Left kidney (tissue), 2 donors: ENCODE results near the gene SLC35F3. TPM values are rescaled to one million over a fixed set of nuclear protein-coding genes. Genes with fewer than 3 reads are reported as not detected.
"Not testable (repeated sequence)": the region's sequence is repeated elsewhere in the genome, so short reads cannot be mapped to it uniquely, and the experiment has no call there.

Experiments used
- DNase-seq: peaks from one replicate; pipeline ENCODE4 v3.0.0-alpha.2; 2013
- polyA plus RNA-seq: library from polyadenylated mRNA; unstranded; fragments of 120-200 nt; gene quantifications from one replicate; pipeline ENCODE4 v1.2.1, GENCODE V29; 2013; ENCODE audit not compliant: insufficient read length

SLC35F3 gene
- polyA plus RNA-seq, 1 donor, result 0.55 TPM

- no peak for DNase-seq
Observed at GRCh38 chr1:234144901-234145300, 240.4 kb downstream of the SLC35F3 start.

- no peak for DNase-seq
Observed at GRCh38 chr1:234148350-234148749, 243.9 kb downstream of the SLC35F3 start.

DNA sequence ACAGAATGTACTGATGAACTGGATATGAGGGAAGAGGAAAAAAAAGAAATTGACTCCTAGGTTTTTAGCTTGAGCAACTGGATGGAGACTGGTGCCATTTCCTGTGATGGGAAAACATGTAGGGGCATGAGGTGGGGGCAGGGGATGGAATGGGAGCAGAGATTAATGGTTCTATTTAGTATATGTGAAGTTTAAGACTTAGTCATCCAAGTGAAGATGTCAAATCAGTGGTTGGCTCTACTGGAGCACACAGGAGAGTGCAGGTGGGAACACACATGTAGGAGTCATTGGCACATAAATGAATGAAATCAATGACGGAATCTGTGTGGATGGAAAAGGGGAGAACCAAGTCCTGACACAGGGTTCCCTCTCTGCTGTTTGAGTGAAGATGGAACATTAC lies 244.3 kb downstream of the SLC35F3 start:
- DNase-seq, result no peak

- no peak for DNase-seq
Observed at GRCh38 chr1:234149217-234149616, 244.7 kb downstream of the SLC35F3 start.

DNA sequence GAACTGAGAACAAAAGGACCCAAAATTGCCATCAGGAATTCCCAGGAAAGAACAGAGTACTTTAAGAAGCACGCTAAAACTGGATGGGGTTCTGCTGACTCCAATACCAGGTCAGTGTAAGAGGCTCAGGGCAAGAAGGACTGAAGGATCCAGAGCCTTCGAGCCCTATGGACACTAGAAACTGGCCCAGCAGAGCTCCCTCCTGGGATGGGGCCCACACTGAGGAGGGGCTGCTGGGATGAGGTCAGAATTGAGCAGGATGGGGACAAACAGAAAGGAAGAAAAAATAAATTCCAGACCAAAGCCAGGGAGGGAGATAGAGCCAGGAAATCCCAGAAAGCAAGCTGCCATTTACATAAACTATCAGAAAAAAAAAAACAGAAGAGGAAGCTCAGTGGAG lies 246.4 kb downstream of the SLC35F3 start:
- no peak for DNase-seq

DNA sequence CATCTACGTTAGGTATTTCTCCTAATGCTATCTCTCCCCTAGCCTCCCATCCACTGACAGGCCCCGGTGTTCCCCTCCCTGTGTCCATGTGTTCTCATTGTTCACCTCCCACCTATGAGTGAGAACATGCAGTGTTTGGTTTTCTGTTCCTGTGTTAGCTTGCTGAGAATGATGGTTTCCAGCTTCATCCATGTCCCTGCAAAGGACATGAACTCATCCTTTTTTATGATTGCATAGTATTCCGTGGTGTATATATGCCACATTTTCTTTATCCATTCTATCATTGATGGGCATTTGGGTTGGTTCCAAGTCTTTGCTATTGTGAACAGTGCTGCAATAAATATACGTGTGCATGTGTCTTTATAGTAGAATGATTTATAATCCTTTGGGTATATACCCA lies 247.9 kb downstream of the SLC35F3 start:
- not testable (repeated sequence) for DNase-seq

DNA sequence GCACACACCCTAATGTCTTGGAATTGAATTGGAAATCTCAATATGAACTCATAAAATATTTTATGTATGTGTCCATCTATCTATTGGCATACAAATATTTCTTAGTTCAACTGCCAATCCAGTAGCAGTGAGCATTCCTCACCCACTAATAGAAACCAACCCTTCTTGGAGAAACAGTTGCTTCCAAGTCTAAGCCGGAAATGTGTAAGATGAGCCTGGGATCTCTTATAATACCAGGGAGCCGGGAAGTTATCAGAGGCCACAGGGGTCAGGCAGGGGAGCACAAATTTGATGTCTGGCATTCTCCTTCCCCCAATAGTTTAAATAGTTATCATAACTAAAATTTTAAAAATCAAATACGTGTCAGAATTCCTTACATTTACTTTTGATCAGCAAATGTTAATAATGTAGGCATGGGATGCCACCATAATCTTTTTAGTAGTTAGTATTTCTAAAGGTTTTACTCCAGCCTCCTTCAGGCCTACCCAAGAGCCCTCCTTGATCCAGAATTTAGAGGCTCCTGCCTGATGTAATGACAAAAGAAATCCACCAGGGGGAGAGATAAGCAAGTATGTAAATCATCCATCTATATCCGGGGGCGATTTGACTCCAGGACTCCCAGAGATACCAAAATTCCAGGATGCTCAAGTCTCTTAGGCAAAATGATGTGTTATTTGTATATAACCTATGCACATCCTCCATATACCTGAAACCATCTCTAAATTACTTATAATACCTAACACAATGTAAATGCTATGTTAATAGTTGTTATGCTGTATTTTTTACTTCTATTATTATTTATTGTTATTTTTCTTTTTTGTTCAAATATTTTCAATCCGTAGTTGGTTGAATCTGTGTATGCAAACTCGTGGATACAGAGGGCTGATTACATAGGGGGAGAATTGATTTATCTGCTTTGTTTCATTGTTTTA lies 250.1 kb downstream of the SLC35F3 start:
- DNase-seq, result peak; percentile 25

DNA sequence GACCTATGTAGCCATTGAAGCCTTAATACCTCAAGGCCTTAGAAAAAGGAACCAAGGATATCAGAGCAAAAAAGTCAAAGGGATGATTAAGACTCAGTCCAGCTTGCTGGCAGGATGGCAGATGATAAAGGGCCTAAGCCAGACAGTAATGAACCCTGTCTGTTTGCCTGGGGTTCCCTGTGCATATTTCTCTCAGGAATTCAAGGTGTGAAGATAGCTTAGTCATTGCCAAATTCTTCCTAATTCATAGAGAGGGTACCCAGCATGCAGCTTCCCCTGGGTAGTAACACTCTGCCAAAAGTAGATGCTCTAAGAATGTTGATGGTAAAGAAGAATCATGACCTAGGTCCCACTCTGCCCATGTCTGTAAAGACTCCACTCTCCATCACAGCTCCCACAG lies 258.2 kb downstream of the SLC35F3 start:
- no peak for DNase-seq

GRCh38 chr1:234163267-234163919 lies 258.9 kb downstream of the SLC35F3 start:
- no peak for DNase-seq

DNA sequence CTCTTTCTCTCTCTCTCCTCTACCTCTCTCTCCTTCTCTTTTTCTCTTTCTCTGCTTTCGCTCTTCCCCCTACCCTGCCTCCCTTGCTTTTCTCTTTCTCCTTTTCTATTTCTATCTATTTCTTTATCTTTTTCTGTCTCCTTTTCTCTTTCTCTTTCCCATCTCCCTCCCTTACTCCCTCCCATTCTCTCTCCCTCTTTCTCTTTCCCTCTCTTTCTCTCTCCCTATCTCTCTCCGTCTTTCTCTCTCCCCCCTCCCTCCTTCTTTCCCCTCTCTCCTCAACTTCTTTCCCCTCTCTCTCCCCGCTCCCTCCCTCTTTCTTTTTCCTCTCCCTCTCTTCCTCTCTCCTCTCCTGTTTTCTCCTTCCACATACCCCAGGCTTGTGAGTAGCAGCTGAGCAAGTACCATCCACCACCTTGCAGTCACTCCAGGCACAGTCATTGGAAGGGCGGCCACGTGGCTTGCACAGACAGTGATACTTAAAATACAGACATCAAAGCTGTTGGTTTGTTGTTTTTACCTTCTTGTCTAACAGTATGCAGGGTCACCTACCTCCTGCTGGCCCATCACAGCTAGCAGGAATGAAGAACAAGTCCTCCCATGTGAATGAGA lies 259.7 kb downstream of the SLC35F3 start:
- DNase-seq, result no peak

DNA sequence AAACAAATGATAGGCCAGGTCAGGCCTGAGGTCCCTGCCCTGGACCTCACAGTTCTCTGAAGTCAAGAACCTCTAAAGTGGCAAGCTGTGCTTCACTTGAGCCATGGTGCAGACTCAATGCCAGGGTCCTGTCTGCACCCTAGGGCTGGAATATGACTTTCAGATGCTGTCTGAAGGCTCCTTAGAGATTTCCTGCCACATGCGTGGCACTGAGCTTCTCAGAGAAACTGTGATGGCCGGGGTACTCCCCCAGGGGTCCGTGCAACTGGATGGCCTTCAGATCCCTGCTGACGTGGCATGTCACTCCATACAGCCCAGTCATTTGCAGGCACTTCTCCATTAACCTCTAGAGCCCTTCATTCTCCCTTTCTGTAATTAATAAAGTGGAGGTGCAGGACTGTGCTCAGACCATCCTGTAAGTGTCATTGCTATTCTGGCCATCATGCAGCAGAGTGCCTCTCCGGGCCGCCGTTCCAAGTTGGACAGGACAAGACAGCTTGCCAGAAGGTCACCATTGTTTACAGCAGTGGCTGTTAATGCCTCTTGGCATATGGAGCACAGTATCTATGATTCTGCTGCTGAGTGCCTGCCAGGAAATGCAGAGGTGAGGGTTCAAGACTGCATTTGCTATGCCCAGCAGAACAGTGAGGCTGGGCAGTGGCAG lies 263.7 kb downstream of the SLC35F3 start:
- DNase-seq, result no peak

DNA sequence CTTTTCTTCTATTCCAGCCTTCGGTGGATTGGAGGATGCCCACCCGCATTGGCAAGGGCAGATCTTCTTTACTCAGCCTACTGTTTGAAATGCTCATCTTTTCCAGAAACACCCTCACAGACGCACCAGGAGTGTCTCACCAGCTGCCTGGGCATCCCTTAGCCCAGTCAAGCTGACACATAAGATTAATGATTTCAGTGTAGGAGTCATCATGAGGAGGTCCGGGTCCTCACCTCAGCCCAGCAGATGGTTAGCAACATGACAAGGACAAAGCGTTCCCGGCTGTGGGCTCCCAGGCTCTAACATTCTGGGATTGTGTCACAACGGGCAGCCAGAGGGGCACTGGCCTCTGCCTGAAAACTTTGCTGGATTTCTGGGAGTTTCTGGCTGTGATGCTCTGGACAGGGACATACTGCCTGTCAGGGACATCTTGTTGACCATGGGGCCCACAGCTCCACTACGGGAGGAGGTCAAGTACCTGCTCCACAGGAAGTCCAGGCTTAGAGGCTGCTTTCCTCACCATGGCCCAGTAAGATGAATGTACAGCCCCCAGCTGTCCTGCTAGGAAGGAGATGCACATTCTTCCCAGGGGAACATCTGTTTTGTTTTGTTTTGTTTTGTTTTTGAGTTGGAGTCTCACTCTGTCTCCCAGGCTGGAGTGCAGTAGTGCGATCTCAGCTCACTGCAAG lies 264.8 kb downstream of the SLC35F3 start:
- DNase-seq, result no peak

DNA sequence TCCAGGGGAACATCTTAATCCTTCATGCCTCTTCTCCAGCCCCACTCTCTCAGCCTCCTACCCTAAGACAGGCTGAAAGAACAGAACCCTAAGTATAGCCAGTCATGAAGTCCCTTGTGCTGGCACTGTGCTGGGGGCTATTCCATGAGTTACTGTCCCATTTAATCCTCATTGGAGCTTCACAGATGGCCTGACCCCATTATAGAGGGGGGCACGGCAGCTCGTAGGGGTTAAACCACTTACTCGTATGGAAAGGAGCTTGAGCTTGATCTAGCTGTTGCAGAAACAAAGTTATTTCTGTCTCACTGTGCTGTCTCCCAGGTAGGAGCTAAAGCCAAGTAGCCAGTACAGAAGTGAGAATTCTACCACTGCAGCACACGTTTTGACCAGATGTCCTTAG lies 265.6 kb downstream of the SLC35F3 start:
- no peak for DNase-seq

DNA sequence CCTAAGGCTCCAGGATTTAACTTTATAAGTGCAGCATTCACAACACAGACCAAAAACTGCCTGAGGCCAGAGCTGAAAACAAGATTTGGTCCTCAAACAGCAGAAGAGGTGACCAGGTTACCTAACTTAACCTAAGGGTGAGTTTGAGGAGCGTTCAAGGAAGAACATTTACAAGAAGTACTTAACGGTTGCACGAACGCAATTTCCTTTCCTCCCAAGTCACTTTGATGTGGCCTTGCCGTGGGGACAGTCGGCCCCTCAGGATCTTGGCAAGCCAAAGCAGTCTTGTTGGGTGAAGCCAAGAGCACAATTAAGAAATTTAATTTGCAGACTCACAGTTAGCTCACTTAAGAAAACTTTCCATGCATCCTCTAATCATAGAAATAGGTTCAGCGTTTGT lies 266.1 kb downstream of the SLC35F3 start:
- DNase-seq, result no peak

DNA sequence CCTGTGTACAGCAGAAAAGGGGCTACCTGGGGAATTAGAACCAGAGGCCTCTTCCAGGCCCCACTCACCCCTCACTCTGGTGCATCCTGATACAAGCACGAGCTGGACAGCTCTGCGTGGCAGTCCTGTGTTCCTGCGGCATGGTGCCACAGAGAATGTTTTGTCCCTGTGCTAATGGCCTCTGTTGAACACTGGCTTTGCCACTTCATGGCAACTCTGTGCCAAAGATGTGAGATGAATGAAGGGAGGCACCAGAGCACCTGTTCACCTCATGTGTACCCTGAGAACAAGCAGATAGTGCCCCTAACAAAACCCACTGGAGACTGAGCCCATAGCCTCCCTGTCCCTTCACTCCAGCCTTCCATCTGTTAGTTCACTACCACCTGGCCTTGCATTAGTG lies 269.5 kb downstream of the SLC35F3 start:
- DNase-seq, result no peak

DNA sequence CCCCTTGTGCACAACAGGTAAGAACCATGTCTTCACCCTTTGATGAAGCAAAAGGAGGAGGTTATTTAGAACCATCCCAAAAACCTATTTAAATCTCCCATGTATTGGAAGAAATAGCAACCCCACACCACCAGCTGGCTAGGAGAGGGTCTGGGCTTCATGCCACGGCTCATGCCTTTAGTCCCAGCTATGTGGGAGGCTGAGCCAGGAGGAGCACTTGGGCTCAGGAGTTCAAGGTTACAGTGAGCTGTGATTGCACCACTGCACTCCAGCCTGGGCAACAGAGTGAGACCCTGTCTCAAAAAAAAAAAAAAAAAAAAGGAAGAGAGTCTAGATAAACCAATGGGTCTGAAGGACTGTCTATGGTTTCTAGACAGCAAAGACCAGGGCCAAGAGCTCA lies 270.9 kb downstream of the SLC35F3 start:
- DNase-seq, result no peak

DNA sequence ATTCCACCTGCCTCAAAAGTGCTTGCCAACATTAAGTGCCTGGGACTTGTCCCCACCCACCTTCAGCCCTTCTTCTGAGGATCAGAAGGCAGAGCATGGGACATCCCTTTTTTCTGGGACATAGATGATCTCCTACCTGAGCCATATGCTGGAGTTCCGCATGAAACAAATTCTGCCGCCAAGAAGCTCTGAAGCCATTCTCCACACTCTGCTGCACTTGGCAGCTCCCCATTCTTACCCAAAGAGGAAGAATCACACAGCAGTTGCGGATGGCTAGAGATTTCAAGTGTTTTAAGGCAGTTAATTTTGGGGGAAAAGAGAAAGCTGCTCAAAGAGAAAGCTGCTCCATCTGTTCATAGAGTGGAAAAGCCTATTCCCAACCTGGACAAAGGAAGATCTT lies 271.5 kb downstream of the SLC35F3 start:
- no peak for DNase-seq

DNA sequence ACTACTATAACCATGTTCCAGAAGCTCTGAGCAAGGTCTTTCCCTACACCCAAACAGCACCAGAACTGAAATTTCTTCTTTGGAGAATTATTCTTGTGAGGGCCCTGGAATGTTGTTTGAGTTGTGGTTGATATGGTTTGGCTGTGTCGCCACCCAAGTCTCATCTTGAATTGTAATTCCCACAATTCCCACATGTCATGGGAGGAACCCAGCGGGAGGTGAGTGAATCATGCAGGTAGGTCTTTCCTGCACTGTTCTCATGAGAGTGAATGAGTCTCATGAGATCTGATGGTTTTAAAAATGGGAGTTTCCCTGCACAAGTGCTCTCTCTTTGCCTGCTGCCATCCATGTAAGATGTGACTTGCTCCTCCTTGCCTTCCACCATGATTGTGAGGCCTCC lies 272.4 kb downstream of the SLC35F3 start:
- not testable (repeated sequence) for DNase-seq

GRCh38 chr1:234185438-234185837 lies 281.0 kb downstream of the SLC35F3 start:
- no peak for DNase-seq

GRCh38 chr1:234186037-234186688 lies 281.7 kb downstream of the SLC35F3 start:
- no peak for DNase-seq

GRCh38 chr1:234188454-234188792 lies 283.9 kb downstream of the SLC35F3 start:
- no peak for DNase-seq

DNA sequence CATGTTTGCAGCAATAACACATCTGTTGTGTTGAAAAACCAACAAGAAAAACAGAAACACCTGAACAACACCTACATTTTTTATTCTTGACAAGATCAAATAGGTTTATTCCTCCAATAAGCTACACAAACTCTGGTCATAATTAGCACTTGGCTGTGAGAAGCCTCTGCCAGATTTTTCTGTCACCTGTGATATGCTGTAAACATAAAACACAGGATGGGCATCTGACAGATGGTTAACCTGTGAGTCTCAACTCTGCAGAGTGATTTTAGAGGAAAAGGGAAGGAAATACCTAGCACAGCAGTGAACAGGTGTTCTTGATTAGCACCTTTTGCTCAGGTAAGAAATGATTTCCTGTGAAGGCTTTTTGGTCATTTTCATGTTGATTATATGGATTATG lies 293.4 kb downstream of the SLC35F3 start:
- no peak for DNase-seq
